ENCODE results near the gene PLG.
"Not testable (repeated sequence)": the region's sequence is repeated elsewhere in the genome, so short reads cannot be mapped to it uniquely, and the experiment has no call there.

GRCh38 chr6:160704688-160705087 lies 2.6 kb downstream of the PLG start:
- TF ChIP-seq FOXA1 (IDR thresholded peaks at IDR 0.05); SP1 (IDR thresholded peaks at IDR 0.05); ELF4 (IDR thresholded peaks at IDR 0.05); ZNF384 (IDR thresholded peaks at IDR 0.05); NFRKB (IDR thresholded peaks at IDR 0.05); FOXK2 (IDR thresholded peaks at IDR 0.05); HDGF (IDR thresholded peaks at IDR 0.05; ENCODE audit: borderline replicate concordance); FOXM1 (IDR thresholded peaks at IDR 0.05; ENCODE audit: borderline replicate concordance); CTBP1 (IDR thresholded peaks at IDR 0.05; ENCODE audit: borderline replicate concordance); BHLHE40 (IDR thresholded peaks at IDR 0.05; ENCODE audit: borderline replicate concordance); TARDBP (IDR thresholded peaks at IDR 0.05): not testable (repeated sequence)
